DOHH2 (cell line): ENCODE results near the gene GFI1B.

ENCODE experiments used
- H3F3A ChIP-seq: fragments of 200-600 bp; sonication (generic), shearing (Covaris generic); 2 replicates; pipeline ENCODE4 v1.6.0; 2016; ENCODE audit warnings: antibody characterized with exemption, mild to moderate bottlenecking; ENCODE audit not compliant: control insufficient read depth, insufficient read depth
- H3K27ac ChIP-seq: fragments of 200-600 bp; sonication (generic); 2 replicates; pipeline ENCODE4 v1.5.1; 2014; ENCODE audit warnings: low read depth, mild to moderate bottlenecking, low read length, moderate library complexity
- H3K27me3 ChIP-seq: fragments of 200-600 bp; sonication (generic); 2 replicates; pipeline ENCODE4 v1.6.1; 2014; ENCODE audit warnings: mild to moderate bottlenecking, low read length, mixed read lengths; ENCODE audit not compliant: control insufficient read depth
- H3K36me3 ChIP-seq: fragments of 200-600 bp; sonication (generic); 2 replicates; pipeline ENCODE4 v1.6.1; 2014; ENCODE audit warnings: mild to moderate bottlenecking, low read length, moderate library complexity, mixed read lengths; ENCODE audit not compliant: control insufficient read depth
- H3K4me1 ChIP-seq: fragments of 200-600 bp; sonication (generic); 2 replicates; pipeline ENCODE4 v1.6.1; 2014; ENCODE audit warnings: mild to moderate bottlenecking, low read length, mixed read lengths; ENCODE audit not compliant: control insufficient read depth
- H3K4me2 ChIP-seq: fragments of 200-600 bp; sonication (generic); 2 replicates; pipeline ENCODE4 v1.6.0; 2014; ENCODE audit warnings: mild to moderate bottlenecking, low read length, moderate library complexity
- H3K4me3 ChIP-seq: fragments of 200-600 bp; sonication (generic); 2 replicates; pipeline ENCODE4 v1.5.1; 2014; ENCODE audit warnings: mild to moderate bottlenecking, low read length, mixed read lengths
- H3K79me2 ChIP-seq: fragments of 200-600 bp; sonication (generic); 2 replicates; pipeline ENCODE4 v1.6.1; 2014; ENCODE audit warnings: mild to moderate bottlenecking, low read length, mixed read lengths; ENCODE audit not compliant: control insufficient read depth
- H3K9me2 ChIP-seq: fragments of 200-600 bp; sonication (generic); replicated peaks from 2 replicates; pipeline ENCODE4 v1.6.1; 2014; ENCODE audit warnings: mild to moderate bottlenecking, low read length, mixed read lengths; ENCODE audit not compliant: control insufficient read depth
- H3K9me3 ChIP-seq: fragments of 200-600 bp; sonication (generic); 2 replicates; pipeline ENCODE4 v1.6.1; 2014; ENCODE audit warnings: antibody characterized with exemption, low read length, mixed read lengths; ENCODE audit not compliant: control insufficient read depth, insufficient read depth
- H4K20me1 ChIP-seq: fragments of 200-600 bp; sonication (generic); 2 replicates; pipeline ENCODE4 v1.6.0; 2014; ENCODE audit warnings: low read depth, mild to moderate bottlenecking, antibody characterized with exemption, low read length, moderate library complexity; ENCODE audit not compliant: control insufficient read depth, insufficient read depth
- EZH2phosphoT487 ChIP-seq: fragments of 200-600 bp; sonication (generic); IDR thresholded peaks from 2 replicates; pipeline ENCODE4 v1.6.1; 2017; ENCODE audit warnings: borderline replicate concordance, mild to moderate bottlenecking, antibody characterized with exemption, low read length, moderate library complexity, mixed read lengths
- TF ChIP-seq, protein P1 (sequence below): fragments of 200-600 bp; sonication (generic); IDR thresholded peaks from one replicate; pipeline ENCODE4 v1.5.1; 2014; ENCODE audit warnings: antibody characterized with exemption, mild to moderate bottlenecking, low read depth, low read length; ENCODE audit not compliant: poor library complexity, severe bottlenecking

Gene GFI1B

DNA sequence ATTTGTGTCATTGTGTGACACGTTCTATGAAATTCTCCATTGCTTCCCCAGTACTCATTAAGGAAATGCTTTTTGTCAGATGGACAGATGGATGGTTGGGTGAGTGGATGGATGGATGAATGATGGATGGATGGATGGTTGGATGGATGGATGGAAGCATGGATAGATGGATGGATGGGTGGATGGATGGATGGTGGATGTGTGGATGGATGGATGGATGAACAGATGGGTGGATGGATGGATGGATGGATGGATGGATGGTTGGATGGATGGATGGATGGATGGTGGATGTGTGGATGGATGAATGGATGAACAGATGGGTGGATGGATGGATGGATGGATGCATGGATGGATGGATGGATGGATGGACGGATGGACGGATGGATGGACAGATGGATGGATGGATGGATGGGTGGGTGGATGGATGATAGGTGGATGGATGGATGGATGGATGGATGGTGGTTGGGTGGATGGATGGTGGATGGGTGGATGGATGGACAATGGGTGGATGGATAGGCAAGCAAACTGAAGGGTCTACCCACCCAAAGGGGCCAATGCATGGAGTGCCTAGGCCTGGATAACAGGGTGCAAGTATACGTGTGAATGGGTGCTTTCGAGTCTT, 28.3 kb downstream of the GFI1B start:
- Histone ChIP-seq H3K27me3 (peaks cover 23% of the 10 kb centered on the region), H4K20me1 (no peaks in the 10 kb centered on the region), H3K4me2 (no peak overlapping the region), H3K4me1 (no peaks in the 10 kb centered on the region), H3K36me3 (no peaks in the 10 kb centered on the region), H3K9me2 (no peaks in the 10 kb centered on the region), H3F3A (no peaks in the 10 kb centered on the region), H3K4me3 (no peak overlapping the region), H3K79me2 (no peaks in the 10 kb centered on the region), H3K9me3 (no peaks in the 10 kb centered on the region), H3K27ac (no peak overlapping the region)
- TF ChIP-seq EZH2phosphoT487: no peak
- TF ChIP-seq, protein P1, sequence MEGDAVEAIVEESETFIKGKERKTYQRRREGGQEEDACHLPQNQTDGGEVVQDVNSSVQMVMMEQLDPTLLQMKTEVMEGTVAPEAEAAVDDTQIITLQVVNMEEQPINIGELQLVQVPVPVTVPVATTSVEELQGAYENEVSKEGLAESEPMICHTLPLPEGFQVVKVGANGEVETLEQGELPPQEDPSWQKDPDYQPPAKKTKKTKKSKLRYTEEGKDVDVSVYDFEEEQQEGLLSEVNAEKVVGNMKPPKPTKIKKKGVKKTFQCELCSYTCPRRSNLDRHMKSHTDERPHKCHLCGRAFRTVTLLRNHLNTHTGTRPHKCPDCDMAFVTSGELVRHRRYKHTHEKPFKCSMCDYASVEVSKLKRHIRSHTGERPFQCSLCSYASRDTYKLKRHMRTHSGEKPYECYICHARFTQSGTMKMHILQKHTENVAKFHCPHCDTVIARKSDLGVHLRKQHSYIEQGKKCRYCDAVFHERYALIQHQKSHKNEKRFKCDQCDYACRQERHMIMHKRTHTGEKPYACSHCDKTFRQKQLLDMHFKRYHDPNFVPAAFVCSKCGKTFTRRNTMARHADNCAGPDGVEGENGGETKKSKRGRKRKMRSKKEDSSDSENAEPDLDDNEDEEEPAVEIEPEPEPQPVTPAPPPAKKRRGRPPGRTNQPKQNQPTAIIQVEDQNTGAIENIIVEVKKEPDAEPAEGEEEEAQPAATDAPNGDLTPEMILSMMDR: no peak

GRCh38 chr9:133008406-133008805, 29.9 kb downstream of the GFI1B start:
- Histone ChIP-seq H4K20me1 (no peaks in the 10 kb centered on the region), H3K27ac (no peak overlapping the region), H3K4me3 (no peak overlapping the region), H3F3A (no peaks in the 10 kb centered on the region), H3K4me2 (no peak overlapping the region), H3K27me3 (peaks cover 9% of the 10 kb centered on the region), H3K79me2 (no peaks in the 10 kb centered on the region), H3K4me1 (no peaks in the 10 kb centered on the region), H3K9me3 (no peaks in the 10 kb centered on the region), H3K9me2 (no peaks in the 10 kb centered on the region), H3K36me3 (no peaks in the 10 kb centered on the region)
- TF ChIP-seq, protein P1: no peak
- TF ChIP-seq EZH2phosphoT487: no peak

GRCh38 chr9:133008824-133009223, 30.3 kb downstream of the GFI1B start:
- H3K4me2 ChIP-seq: no peak overlapping the region
- H3K4me3 ChIP-seq: no peak overlapping the region
- H3K36me3 ChIP-seq: no peaks in the 10 kb centered on the region
- H3K9me3 ChIP-seq: no peaks in the 10 kb centered on the region
- no peak for TF ChIP-seq EZH2phosphoT487
- TF ChIP-seq, protein P1: no peak
- H3K27me3 ChIP-seq: peaks cover 9% of the 10 kb centered on the region; the same call in 1 of the 2 replicates
- H3K79me2 ChIP-seq: no peaks in the 10 kb centered on the region
- no peak overlapping the region for H3K27ac ChIP-seq
- H3K9me2 ChIP-seq: no peaks in the 10 kb centered on the region
- no peaks in the 10 kb centered on the region for H3F3A ChIP-seq
- no peaks in the 10 kb centered on the region for H3K4me1 ChIP-seq
- H4K20me1 ChIP-seq: no peaks in the 10 kb centered on the region
